HUES48 (cell line): ENCODE results near the gene CHRNA4.
"Not testable (repeated sequence)": the region's sequence is repeated elsewhere in the genome, so short reads cannot be mapped to it uniquely, and the experiment has no call there.

Source experiments
- H3K27ac ChIP-seq: one replicate; pipeline ENCODE4 v1.7.0; 2013; ENCODE audit warnings: low read depth, low read length, inconsistent platforms
- H3K27me3 ChIP-seq: 2 replicates; pipeline ENCODE4 v1.6.1; 2013; ENCODE audit warnings: mild to moderate bottlenecking, low read length; ENCODE audit not compliant: control insufficient read depth, insufficient read depth
- H3K36me3 ChIP-seq: 2 replicates; pipeline ENCODE4 v1.6.1; 2013; ENCODE audit warnings: low read length; ENCODE audit not compliant: control insufficient read depth, insufficient read depth
- H3K4me1 ChIP-seq: 2 replicates; pipeline ENCODE4 v1.6.1; 2013; ENCODE audit warnings: mild to moderate bottlenecking, low read length; ENCODE audit not compliant: control insufficient read depth, insufficient read depth
- H3K4me3 ChIP-seq: 2 replicates; pipeline ENCODE4 v1.5.1; 2013; ENCODE audit warnings: mild to moderate bottlenecking, low read depth, low read length
- H3K9ac ChIP-seq: 2 replicates; pipeline ENCODE4 v1.6.1; 2013; ENCODE audit warnings: mild to moderate bottlenecking, low read depth, low read length, moderate library complexity
- H3K9me3 ChIP-seq: 2 replicates; pipeline ENCODE4 v1.6.1; 2013; ENCODE audit warnings: low read length; ENCODE audit not compliant: control insufficient read depth, insufficient read depth

CHRNA4 gene

DNA sequence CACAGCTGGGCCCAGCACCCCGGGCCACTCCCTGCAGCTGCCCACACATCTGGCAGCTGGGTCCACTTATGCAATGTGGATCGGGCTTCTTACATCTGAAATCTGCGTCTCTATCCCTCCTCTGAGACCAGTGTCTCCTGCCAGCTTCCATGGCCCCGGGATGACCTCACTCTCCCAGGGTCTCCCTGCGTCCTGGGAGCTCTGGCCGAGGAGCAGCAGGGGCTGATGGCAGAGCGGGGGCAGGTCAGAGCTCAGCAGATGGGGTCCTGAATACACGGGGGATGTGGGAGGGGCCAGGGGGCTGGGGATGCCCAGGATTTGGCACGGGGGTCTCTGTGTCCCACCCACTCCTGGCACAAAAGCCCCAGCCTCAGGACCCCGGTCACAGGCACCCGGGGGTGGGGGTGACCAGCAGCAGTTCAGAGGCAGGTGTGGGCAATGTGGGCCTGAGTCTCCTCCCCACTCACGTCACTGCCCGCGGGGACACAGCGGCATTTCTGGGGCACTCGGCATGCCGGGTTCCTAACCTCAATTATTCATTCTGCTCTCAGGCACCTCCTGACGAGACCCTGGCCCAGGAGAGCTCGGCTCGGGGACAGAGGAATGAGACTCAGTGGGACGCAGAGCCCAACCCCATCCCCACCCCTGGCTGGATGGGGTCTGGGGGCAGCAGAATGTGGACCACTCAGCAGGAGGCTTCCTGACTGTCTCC lies 16.4 kb downstream of the CHRNA4 start:
- Histone ChIP-seq H3K9me3 (no peaks in the 10 kb centered on the region), H3K4me1 (no peaks in the 10 kb centered on the region), H3K27ac (no peak overlapping the region), H3K9ac (no peak overlapping the region), H3K36me3 (no peaks in the 10 kb centered on the region), H3K4me3 (no peak overlapping the region), H3K27me3 (no peaks in the 10 kb centered on the region)

DNA sequence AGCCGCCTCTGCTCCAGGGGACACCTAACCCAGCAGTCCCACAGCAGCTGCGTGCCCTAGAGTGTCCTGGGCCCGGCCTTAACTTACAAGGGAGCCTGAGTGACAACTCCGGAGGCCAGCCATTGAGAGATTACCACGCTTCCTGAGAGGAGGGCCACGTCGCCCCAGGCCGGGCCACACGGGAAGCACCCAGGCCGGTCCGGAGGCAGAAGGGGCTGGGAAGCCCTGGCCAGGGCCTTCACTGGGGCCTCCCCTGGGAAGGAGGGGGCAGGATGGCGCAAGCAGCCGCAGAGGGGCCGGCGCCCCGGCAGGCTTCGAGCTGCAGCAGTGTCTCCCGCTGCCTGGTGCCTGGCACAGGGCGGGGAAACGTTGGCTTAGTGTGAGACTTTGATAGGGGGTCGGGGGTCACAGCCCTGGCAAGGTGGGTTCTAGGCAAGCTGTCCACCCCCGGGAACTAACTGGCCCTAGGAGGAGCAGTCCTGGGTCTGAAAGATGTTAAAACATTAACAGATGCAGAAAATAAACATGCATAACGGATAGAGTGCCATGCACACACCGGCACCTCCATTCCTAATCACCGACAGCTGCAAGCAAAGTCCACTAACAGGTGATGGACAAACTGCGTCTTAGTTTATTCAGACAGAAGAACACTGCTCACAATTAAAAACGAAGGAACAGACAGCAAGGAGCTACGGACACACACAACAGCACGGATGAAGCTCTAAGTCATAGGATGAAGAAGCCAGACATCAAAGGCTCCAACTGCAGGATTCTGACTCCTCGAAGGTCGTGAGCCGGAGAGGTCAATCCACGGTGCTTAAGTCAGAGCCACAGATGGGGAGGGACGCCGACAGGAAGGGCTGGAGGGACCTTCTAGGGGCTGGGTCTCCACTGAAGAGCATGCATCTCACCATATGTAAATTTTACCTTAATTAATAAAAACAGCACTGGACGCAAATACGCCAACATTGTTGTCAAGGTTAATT lies 17.4 kb downstream of the CHRNA4 start:
- H3K27me3 ChIP-seq = no peaks in the 10 kb centered on the region
- no peak overlapping the region for H3K27ac ChIP-seq
- H3K4me1 ChIP-seq = no peaks in the 10 kb centered on the region
- no peaks in the 10 kb centered on the region for H3K9me3 ChIP-seq
- H3K36me3 ChIP-seq = no peaks in the 10 kb centered on the region
- H3K4me3 ChIP-seq = no peak overlapping the region
- no peak overlapping the region for H3K9ac ChIP-seq

DNA sequence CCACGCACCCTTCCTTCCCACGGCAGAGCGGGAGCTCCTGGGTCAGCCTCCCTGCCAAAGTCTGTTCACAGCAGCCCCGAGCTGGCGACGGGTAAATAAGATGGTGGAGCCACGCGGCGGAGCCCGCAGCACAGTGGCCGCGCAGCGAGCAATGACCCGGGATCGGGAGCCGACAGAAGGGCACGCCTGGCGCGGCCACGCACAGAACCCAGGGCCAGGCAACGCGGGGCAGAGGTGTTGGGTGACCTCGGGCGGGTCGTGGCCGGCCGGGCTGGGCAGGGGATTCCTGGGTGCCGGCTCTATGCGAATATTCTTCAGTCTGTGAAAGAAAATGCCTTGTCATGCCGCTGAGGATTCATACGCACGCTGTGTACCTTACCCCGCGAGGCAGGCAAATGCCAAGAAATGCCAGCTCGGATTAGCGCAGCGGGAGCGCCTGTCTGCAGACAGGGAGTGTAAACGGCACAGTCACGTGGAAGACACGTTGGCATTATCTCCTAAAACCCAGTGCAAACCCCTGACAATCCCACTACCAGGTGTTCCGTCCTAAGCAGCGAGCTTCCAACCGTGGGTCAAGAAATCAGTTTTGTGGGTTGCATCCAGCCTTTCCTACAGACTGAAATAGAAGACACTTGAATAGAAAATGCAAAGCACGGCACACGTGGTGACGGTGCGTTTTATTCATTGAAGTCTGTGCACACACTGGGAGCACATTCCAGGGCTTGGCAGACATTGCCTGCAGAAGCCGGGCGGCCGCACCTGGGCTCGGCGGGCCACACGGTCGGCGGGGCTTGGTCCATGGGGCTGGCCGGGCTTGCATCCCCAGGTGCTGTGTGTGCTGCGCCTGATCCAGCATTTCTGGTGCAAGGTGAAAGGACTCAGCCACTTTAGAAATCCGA lies 18.3 kb downstream of the CHRNA4 start:
- no peaks in the 10 kb centered on the region for H3K4me1 ChIP-seq
- no peak overlapping the region for H3K4me3 ChIP-seq
- H3K36me3 ChIP-seq = no peaks in the 10 kb centered on the region
- H3K27me3 ChIP-seq = peaks cover 5% of the 10 kb centered on the region; the same call in 1 of the 2 replicates
- no peak overlapping the region for H3K27ac ChIP-seq
- H3K9ac ChIP-seq = no peak overlapping the region
- H3K9me3 ChIP-seq = no peaks in the 10 kb centered on the region

GRCh38 chr20:63340158-63340688 lies 20.9 kb downstream of the CHRNA4 start:
- not testable (repeated sequence) for H3K27ac ChIP-seq, H3K4me3 ChIP-seq, H3K9ac ChIP-seq, H3K4me1 ChIP-seq, H3K36me3 ChIP-seq, H3K9me3 ChIP-seq, H3K27me3 ChIP-seq

DNA sequence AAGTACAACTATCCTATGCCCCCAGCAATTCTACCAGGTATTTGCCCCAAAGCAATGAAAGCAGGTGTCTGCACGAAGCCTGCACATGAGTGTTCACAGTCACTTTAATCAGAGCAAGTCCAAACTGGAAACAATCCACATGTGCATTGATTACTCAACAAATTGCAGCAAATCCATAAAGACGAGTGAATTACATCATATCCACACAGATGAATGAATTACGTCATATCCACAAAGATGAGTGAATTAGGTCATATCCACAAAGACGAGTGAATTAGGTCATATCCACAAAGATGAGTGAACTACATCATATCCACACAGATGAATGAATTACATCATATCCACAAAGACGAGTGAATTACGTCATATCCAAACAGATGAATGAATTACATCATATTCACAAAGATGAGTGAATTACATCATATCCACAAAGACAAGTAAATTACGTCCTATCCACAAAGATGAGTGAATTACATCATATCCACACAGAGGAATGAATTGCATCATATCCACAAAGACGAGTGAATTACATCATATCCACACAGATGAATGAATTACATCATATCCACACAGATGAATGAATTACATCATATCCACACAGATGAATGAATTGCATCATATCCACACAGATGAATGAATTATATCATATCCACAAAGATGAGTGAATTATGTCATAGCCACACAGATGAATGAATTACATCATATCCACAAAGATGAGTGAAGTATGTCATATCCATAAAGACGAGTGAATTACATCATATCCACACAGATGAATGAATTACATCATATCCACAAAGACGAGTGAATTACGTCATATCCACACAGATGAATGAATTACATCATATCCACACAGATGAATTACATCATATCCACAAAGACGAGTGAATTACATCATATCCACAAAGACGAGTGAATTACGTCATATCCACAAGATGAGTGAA lies 21.7 kb downstream of the CHRNA4 start:
- not testable (repeated sequence) for H3K9ac ChIP-seq, H3K27ac ChIP-seq, H3K4me3 ChIP-seq, H3K4me1 ChIP-seq, H3K27me3 ChIP-seq, H3K36me3 ChIP-seq, H3K9me3 ChIP-seq

GRCh38 chr20:63337786-63338420 lies 23.2 kb downstream of the CHRNA4 start:
- no peak overlapping the region for H3K4me3 ChIP-seq
- H3K27me3 ChIP-seq = peaks cover 5% of the 10 kb centered on the region; the same call in 1 of the 2 replicates
- no peaks in the 10 kb centered on the region for H3K36me3 ChIP-seq
- no peaks in the 10 kb centered on the region for H3K9me3 ChIP-seq
- H3K9ac ChIP-seq = no peak overlapping the region
- no peaks in the 10 kb centered on the region for H3K4me1 ChIP-seq
- no peak overlapping the region for H3K27ac ChIP-seq

GRCh38 chr20:63336232-63336752 lies 24.9 kb downstream of the CHRNA4 start:
- H3K9ac ChIP-seq = no peak overlapping the region
- H3K27ac ChIP-seq = no peak overlapping the region
- peaks cover 5% of the 10 kb centered on the region; the same call in 1 of the 2 replicates for H3K27me3 ChIP-seq
- H3K9me3 ChIP-seq = peaks cover 4% of the 10 kb centered on the region; the same call in 1 of the 2 replicates
- no peaks in the 10 kb centered on the region for H3K4me1 ChIP-seq
- no peaks in the 10 kb centered on the region for H3K36me3 ChIP-seq
- no peak overlapping the region for H3K4me3 ChIP-seq

DNA sequence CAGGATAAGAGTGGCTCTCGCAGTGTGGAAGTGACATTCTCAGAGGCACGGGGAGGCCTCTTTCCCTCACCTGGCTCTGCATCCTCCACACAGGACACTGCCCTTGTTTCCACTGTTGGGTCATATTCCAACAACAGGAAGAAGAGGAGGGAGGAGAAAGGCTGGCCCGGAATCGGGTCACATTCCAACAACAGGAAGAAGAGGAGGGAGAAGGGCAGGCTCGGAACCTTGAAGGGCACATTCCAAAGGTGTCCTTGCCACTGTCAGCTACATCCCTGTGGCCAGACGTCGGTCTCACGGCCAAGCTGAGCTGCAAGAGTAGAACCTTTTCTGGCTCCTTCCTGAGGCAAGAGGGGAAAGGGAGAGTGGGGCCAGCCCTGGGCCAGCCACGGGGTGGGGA lies 25.4 kb downstream of the CHRNA4 start:
- Histone ChIP-seq H3K27me3 (peaks cover 5% of the 10 kb centered on the region; the same call in 1 of the 2 replicates), H3K4me3 (no peak overlapping the region), H3K9ac (no peak overlapping the region), H3K4me1 (no peaks in the 10 kb centered on the region), H3K27ac (no peak overlapping the region), H3K36me3 (no peaks in the 10 kb centered on the region), H3K9me3 (peaks cover 4% of the 10 kb centered on the region; the same call in 1 of the 2 replicates)

GRCh38 chr20:63335060-63335459 lies 26.1 kb downstream of the CHRNA4 start:
- not testable (repeated sequence) for H3K9ac ChIP-seq, H3K27me3 ChIP-seq, H3K36me3 ChIP-seq, H3K9me3 ChIP-seq, H3K4me3 ChIP-seq, H3K4me1 ChIP-seq, H3K27ac ChIP-seq
